Activated CD4-positive, alpha-beta T cell treated with anti-CD3 and anti-CD28 coated beads, Interleukin-2, amount 10 ng/mL, durations not matched to agents 24 days and 14 days (primary cell): ENCODE results near the gene PFDN6. TPM values are rescaled to one million over a fixed set of nuclear protein-coding genes. Genes with fewer than 3 reads are reported as not detected.

Experiments used
- DNase-seq: peaks from one replicate; pipeline ENCODE4 v3.0.0; 2022
- H3K27ac Mint-ChIP-seq: one replicate; pipeline ENCODE4 v1.8.0; 2022; ENCODE audit warnings: mild to moderate bottlenecking, mixed read lengths
- H3K27me3 Mint-ChIP-seq: one replicate; pipeline ENCODE4 v1.8.0; 2022; ENCODE audit warnings: mixed read lengths
- H3K36me3 Mint-ChIP-seq: one replicate; pipeline ENCODE4 v1.8.0; 2022; ENCODE audit warnings: low read depth, mild to moderate bottlenecking, mixed read lengths
- H3K4me1 Mint-ChIP-seq: one replicate; pipeline ENCODE4 v1.8.0; 2021; ENCODE audit warnings: mixed read lengths
- H3K4me3 Mint-ChIP-seq: one replicate; pipeline ENCODE4 v1.8.0; 2022; ENCODE audit warnings: mild to moderate bottlenecking, moderate library complexity, mixed read lengths
- H3K9me3 Mint-ChIP-seq: one replicate; pipeline ENCODE4 v1.8.0; 2021; ENCODE audit warnings: mixed read lengths
- intact Hi-C: fragments of 100-400 bp; cut with micrococcal nuclease; formaldehyde crosslinking; loops from one replicate; pipeline ENCODE4 v1.15.1; 2023
- total RNA-seq: library from RNA; stranded (reverse); gene quantifications from 2 replicates; pipeline ENCODE4 v1.2.3, GENCODE V29; 2022

The PFDN6 gene
- total RNA-seq, 1 donor from 2014 or later = 132 TPM

DNA sequence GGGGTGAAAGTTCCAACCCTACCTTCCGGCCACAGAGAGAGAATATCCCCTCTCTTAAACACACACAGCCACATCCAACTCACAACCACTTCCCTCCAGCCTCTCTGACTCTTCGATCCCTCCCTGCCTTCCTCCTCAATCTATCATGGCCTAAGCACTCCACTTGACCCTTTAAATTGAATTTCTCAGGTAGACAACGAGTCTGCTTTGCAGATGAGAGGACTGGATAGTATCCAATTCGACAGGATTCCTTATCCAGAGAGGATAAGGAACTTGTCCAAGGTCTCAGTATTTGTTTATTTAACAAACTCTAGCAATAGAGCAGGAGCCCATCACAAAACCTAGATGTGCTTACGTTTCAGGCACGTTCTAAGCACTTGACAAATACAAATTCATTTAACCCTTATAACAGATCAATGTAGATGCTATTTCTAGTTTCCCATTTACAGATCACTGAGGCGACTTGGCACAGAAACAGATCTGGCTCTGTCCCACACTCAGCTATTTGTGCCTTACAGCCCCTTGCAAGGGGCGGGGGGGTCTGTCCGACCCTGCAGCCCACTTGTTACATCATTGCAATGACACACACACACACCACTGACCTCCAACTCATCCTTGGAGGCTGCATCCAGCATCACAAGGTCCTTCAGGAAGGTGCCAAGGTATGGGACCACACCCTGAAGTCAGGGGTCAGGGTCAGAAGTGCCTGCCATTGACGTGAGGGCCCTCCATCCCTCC lies 4.9 kb downstream of the PFDN6 start:
- intact Hi-C loops = loop anchor here (10.0 kb wide), 1 partner anchor 1099 kb away; the partner anchor contains the start of genes GPSM3 and PBX2
- Mint-ChIP-seq H3K27ac (no peak overlapping the region), H3K36me3 (peaks cover 43% of the 10 kb centered on the region), H3K9me3 (no peaks in the 10 kb centered on the region), H3K4me1 (peaks cover 20% of the 10 kb centered on the region), H3K4me3 (no peak overlapping the region), H3K27me3 (peaks cover 2% of the 10 kb centered on the region)
- no peak for DNase-seq

DNA sequence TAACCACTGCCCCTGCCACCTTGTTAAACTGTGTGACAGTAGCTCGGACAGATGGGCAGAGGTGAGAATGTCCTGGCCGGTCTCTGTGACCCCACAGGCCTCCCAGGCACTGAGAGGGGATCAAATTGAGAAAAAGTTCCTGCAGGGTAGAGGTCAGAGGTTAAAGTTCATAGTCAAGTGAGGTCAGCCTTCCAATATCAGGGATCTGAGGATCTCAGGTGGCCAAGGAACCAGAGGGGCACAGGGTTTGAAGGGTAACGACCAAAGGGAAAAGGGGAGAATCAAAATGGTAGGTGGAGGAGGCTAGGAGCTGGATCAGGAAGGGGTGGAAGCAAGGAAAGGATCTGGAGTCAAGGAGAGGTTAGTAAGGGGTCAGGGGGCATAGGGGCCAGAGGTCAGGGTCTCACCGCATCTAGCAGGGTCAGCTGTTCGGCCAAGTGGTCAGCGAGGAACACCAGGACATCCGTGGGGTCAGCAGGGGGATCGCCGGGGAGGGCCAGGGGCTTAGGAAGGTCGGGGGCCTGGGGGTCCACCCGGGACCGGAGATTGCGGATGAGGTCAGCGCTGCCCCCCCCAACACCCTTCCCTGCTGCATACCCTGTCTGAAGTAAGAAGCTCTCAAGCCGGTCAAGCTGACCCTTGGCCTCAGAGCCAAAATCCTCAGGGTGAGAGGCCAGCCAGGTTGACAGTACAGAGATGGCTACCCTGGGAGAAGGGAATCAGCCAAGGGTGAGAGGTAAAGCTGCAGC lies 6.4 kb downstream of the PFDN6 start:
- intact Hi-C loops = loop anchor here (5.0 to 10.0 kb wide), 2 partner anchors 132 to 1101 kb away; partner anchors contain the start of genes GPSM3 and PBX2
- no peak overlapping the region for H3K4me3 Mint-ChIP-seq
- peaks cover 22% of the 10 kb centered on the region for H3K4me1 Mint-ChIP-seq
- peaks cover 2% of the 10 kb centered on the region for H3K27me3 Mint-ChIP-seq
- peak overlapping the region; percentile 6 for H3K27ac Mint-ChIP-seq
- no peak for DNase-seq
- H3K9me3 Mint-ChIP-seq = no peaks in the 10 kb centered on the region
- H3K36me3 Mint-ChIP-seq = peaks cover 45% of the 10 kb centered on the region

DNA sequence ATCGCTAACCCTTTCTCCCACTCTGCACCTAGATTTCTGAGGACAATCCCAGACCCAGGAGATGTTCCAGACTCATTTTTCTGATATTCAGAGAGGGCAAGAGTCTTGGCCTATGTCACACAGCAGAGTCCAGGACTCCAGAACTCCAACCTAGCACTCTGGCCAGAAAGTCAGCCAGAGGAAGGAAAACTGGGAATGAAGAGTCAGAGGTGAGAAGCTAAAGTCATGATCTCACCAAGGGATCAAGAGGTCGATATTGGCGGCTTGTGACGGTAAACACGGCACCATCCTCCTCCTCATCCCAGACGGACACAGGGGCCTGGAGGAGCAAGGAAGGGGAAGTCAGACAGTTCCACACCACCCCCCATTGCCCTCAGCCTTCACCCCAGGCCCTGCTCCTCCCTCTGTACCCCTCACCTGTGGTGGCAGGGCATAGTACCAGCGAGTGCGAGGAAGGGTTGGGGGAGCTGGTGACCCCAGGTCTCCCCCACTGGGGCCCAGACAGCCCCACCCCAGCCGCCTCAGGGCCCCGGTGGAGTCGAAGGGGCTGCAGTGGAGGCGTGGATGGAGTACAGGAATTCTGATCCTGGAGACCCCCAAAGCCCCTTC lies 7.5 kb downstream of the PFDN6 start:
- peak; percentile 58 for DNase-seq
- no peaks in the 10 kb centered on the region for H3K9me3 Mint-ChIP-seq
- peak overlapping the region; percentile 65 for H3K4me3 Mint-ChIP-seq
- H3K36me3 Mint-ChIP-seq = peaks cover 45% of the 10 kb centered on the region
- no peak overlapping the region for H3K27ac Mint-ChIP-seq
- H3K27me3 Mint-ChIP-seq = peaks cover 2% of the 10 kb centered on the region
- H3K4me1 Mint-ChIP-seq = peaks cover 23% of the 10 kb centered on the region
- intact Hi-C loops = loop anchor here (5.0 to 10.0 kb wide), 2 partner anchors 130 to 1102 kb away; partner anchors contain the start of genes GPSM3 and PBX2

DNA sequence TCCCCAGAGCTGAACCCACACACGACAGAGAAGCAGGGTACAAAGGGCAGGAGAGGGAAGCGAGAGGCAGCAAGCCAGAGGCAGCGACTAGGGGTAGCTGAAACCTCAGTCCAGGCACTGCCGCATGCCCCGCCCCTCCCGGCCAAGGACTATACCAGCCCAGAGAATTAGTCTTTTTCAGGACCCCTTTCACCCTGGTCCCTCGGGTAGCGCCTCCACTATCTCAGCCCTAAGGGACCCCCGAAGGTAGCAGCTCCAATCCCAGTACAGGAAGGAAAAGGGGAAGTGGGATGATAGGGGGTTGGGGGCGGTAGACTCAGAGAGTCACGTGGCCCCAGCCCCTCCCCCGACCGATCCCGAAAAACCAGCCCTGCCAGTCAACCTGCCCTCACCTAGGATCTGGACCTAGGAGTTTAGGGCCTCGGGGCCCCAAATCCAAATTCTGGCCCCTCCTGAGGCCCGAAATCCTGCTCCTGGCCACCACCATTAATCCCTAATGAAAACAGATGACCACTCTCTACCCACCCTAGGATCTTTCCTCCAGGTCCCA lies 8.1 kb downstream of the PFDN6 start:
- peak; percentile 68 for DNase-seq
- Mint-ChIP-seq H3K27me3 (peaks cover 2% of the 10 kb centered on the region), H3K4me3 (peak overlapping the region; percentile 65), H3K4me1 (peaks cover 23% of the 10 kb centered on the region), H3K9me3 (no peaks in the 10 kb centered on the region), H3K36me3 (peaks cover 43% of the 10 kb centered on the region), H3K27ac (peak overlapping the region; percentile 60)
- intact Hi-C loops = loop anchor here (5.0 to 10.0 kb wide), 2 partner anchors 130 to 1103 kb away; partner anchors contain the start of genes GPSM3 and PBX2

DNA sequence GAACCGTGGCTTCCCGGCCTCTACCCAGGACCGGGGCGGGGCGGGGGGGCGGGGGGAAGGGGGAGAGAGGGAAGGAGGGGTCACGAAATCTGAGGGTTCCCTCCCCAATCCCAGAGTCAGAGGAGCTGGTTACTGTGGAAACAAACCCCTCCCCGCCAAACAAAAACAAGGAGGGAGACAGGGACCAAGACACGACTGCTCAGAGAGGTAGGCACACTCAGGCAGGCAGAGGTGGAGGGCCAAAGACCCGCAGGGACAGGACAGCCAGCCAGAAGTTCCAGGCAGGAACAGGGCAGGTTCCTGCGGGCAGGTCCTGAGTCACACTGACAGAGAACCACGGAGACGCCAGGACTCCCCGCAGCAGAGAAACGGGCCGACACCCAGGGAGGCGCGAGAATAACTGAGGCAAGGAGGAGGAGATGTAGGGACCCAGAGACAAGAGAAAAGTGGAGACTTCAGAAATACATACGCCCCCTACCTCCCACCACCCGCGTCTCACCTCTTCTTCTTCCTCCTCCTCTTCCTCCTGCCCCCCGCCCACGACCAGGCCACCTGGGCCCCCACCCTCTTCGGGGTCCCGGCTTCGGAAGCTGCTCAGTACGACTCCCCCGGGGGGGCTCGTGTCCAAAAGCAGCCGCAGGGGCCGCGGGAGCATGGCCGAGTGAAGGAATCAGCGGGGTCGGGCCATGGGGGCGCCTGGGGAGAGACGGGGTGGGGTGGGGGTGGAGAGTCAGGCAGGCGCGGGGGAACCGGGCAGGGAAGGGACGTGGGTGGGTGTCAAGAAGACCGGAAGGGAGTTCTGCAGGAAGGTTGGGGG lies 8.8 kb downstream of the PFDN6 start:
- H3K4me3 Mint-ChIP-seq = peak overlapping the region; percentile 94
- H3K36me3 Mint-ChIP-seq = peaks cover 42% of the 10 kb centered on the region
- intact Hi-C loops = loop anchor here (2.0 to 10.0 kb wide), 3 partner anchors 113 to 1103 kb away; partner anchors contain the start of genes GPSM3, PBX2 and PHF1
- H3K27ac Mint-ChIP-seq = peak overlapping the region; percentile 99
- H3K4me1 Mint-ChIP-seq = peaks cover 23% of the 10 kb centered on the region
- peaks cover 2% of the 10 kb centered on the region for H3K27me3 Mint-ChIP-seq
- no peaks in the 10 kb centered on the region for H3K9me3 Mint-ChIP-seq
- peak; percentile 93 for DNase-seq

DNA sequence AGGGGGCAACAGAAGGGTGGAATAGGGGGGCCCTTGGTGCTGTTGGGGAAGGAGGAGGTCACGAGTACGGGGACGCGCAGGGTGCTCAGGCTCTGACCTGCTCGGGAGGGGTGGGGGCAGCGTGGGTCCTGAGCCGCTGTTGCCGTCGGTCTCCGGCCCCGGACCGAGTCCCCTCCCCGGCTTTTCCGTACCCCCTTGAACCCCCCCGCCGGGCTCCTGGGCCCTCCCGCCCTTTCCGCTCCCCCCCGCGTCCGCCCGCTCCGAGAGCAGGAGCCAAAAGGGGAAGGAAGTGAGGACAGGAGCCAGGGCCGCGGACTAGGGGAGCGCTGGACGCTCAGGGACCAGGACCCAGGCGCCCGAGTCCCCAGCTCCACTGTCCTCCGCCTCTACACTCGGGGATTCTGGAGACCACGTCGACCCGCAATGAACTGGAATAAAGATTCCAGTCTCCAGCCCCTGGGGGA lies 9.4 kb downstream of the PFDN6 start, which contains the start of gene RGL2:
Gene RGL2, minus strand, starts transcription at position 170 of the 464 bp plus-strand sequence. CDS start 332 bp downstream, outside the sequence.
- Mint-ChIP-seq H3K36me3 (peaks cover 47% of the 10 kb centered on the region), H3K27ac (peak within 1 kb of the TSS; percentile 99), H3K4me1 (peaks cover 26% of the 10 kb centered on the region), H3K27me3 (peaks cover 2% of the 10 kb centered on the region), H3K9me3 (no peaks in the 10 kb centered on the region), H3K4me3 (peak within 1 kb of the TSS; percentile 94)
- DNase-seq = peak; percentile 90
- intact Hi-C loops = loop anchor here (1.0 to 10.0 kb wide), 11 partner anchors 10 to 1104 kb away; partner anchors contain the start of genes B3GALT4, GPSM3, PBX2 and PFDN6

DNA sequence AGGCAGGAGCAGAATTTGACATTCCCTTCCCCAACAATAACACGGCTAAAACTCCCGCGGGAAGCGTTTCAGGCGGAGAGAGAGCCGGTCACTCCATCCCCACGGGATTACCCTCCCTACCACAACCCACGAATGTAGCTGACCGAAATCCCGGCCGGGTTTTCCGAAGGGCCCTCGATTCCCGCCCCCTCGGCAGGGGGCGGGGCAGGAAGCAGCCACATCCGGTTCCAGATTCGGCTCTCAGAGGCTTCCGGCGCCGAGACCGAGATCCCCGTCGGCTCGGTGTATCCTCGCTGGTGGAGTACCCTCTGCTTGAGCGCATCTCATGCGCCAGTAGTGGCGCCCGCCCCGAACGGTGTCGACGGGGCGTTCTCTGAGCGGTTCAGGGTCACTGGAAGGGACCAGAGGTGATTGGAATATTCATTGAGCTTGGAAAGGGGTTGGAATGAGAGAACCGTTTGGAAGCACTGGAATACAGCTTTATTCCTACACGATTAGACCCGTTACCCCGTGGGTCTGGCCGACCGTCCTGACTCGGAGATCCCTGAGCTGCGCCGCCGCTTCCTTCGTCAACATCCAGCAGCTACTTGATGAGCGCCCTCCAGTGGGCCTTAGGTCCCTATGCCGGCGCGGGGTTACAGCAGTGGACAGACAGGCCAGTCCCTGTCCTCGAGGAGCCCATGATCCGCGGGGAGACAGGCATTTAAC lies 10.0 kb downstream of the PFDN6 start:
- H3K36me3 Mint-ChIP-seq = peaks cover 46% of the 10 kb centered on the region
- H3K27me3 Mint-ChIP-seq = peaks cover 2% of the 10 kb centered on the region

DNA sequence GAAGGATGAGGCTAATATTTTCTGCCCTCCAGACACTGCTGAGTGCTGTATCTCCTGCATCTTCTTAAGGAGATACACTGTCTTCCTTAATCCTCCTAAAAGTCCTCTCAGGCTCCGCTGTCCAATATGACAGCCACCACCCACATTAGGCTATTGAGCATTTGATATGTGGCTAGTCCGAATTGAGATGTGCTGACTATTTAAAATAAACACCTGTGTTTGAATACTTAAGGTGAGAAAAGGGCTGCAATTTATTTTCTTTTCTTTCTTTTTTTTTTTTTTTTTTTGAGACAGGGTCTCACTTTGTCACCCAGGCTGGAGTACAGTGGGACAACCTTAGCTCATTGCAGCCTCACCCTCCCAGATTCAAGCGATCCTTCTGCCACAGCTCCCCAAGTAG lies 12.5 kb downstream of the PFDN6 start:
- Mint-ChIP-seq H3K27ac (no peak overlapping the region), H3K4me3 (no peak overlapping the region), H3K36me3 (peaks cover 56% of the 10 kb centered on the region), H3K27me3 (peaks cover 2% of the 10 kb centered on the region), H3K4me1 (peaks cover 38% of the 10 kb centered on the region), H3K9me3 (no peaks in the 10 kb centered on the region)
- DNase-seq = no peak
- intact Hi-C loops = no loop called here

More for the DNA sequence above, 10.0 kb downstream of the PFDN6 start:
- intact Hi-C loops = loop anchor here (1.0 to 10.0 kb wide), 11 partner anchors 10 to 1105 kb away; partner anchors contain the start of genes B3GALT4, GPSM3, PBX2 and PFDN6
- H3K4me1 Mint-ChIP-seq = peaks cover 28% of the 10 kb centered on the region
- H3K4me3 Mint-ChIP-seq = peak overlapping the region; percentile 94
- DNase-seq = peak; percentile 98
- no peaks in the 10 kb centered on the region for H3K9me3 Mint-ChIP-seq
- H3K27ac Mint-ChIP-seq = peak overlapping the region; percentile 99

DNA sequence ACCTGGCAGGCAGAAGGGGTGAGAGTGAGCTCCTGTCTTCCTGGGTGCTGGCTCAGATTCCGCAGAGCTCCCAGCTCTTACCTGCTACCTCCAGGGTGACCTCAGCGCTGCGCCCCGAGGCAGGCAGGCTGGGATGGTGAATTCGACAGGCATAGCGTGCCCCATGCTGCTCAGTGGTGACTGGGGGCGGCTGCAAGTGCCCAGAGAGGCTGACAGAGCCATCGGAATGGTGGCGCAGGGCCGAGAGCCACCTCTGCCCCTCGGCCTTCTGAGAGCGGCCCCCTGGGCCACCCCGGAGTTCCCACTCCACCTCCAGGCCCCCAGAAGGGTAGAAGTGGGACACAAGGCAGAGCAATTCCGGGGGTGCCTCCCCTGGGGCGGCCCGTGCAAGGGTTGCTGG lies 14.8 kb downstream of the PFDN6 start:
- no peaks in the 10 kb centered on the region for H3K9me3 Mint-ChIP-seq
- H3K4me1 Mint-ChIP-seq = peaks cover 35% of the 10 kb centered on the region
- H3K4me3 Mint-ChIP-seq = no peak overlapping the region
- H3K27me3 Mint-ChIP-seq = no peaks in the 10 kb centered on the region
- intact Hi-C loops = no loop called here
- DNase-seq = no peak
- no peak overlapping the region for H3K27ac Mint-ChIP-seq
- H3K36me3 Mint-ChIP-seq = peaks cover 69% of the 10 kb centered on the region

DNA sequence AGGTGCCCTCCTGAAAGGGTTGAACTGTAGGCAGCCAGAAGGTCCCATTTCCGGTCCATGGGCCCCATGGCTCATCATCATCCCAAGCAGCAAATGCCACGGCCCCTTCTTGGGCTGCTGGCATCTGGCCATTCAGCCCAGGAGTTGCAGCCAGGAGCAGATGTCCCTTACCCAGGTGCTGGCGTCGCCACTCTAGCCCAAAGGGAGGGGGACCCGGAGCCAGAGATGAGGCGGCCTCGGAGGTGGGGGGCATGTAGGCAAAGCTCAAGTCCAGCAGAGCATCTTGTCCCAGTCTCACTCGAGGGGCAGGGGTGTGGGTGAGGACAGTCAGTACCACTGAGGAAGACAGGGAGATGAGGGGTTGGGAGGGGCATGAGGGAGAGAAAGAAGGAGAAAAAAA lies 15.7 kb downstream of the PFDN6 start:
- Mint-ChIP-seq H3K4me1 (peaks cover 28% of the 10 kb centered on the region), H3K27me3 (no peaks in the 10 kb centered on the region), H3K9me3 (no peaks in the 10 kb centered on the region), H3K4me3 (no peak overlapping the region), H3K36me3 (peaks cover 63% of the 10 kb centered on the region), H3K27ac (no peak overlapping the region)
- no peak for DNase-seq
- intact Hi-C loops = no loop called here

DNA sequence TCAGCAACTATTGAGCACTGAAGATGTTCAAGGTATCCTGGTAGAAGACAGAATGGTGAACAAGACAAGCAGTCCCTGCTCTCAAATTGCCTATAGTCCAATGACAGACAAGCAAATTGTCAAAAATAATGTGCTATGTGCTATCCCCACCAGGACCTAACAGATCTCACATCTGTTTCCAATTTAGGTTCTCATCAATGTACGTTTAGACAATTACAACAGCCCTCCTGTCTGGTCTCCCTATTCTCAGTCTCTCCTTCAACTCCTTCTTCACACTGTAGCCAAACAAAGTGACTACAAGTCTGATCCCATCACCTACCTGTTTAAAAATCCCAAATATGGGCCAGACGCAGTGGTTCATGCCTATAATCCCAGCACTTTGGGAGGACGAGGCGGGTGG lies 17.0 kb downstream of the PFDN6 start:
- intact Hi-C loops = no loop called here
- Mint-ChIP-seq H3K27me3 (no peaks in the 10 kb centered on the region), H3K4me1 (peaks cover 25% of the 10 kb centered on the region), H3K36me3 (peaks cover 62% of the 10 kb centered on the region), H3K9me3 (no peaks in the 10 kb centered on the region), H3K27ac (peak overlapping the region; percentile 32), H3K4me3 (no peak overlapping the region)
- no peak for DNase-seq
